Measurements from ENCODE around the gene NSUN4.

Gene NSUN4

GRCh38 chr1:46410156-46411009, 69.8 kb downstream of the NSUN4 start:
- no peak for DNase-seq (ENCODE audit: low read depth, low spot score)
- no peak for TF ChIP-seq CTCF (IDR thresholded peaks at IDR 0.05; ENCODE audit: insufficient read depth, low read length, missing control alignments)
- no peak overlapping the region for H3K4me3 ChIP-seq (ENCODE audit: low read depth, low read length)
- ChIA-PET POLR2A (no interaction called here), CTCF (interaction anchor here (0.9 to 10.9 kb wide), 9 partner anchors 8 to 137 kb away, joined by 3 to 112 read pairs (median 4); no protein-coding TSS in a partner anchor)

GRCh38 chr1:46411010-46411405, 70.4 kb downstream of the NSUN4 start:
- CTCF ChIA-PET = interaction anchor here (0.9 to 10.9 kb wide), 5 partner anchors 9 to 137 kb away, joined by 3 to 112 read pairs (median 4); no protein-coding TSS in a partner anchor
- H3K4me3 ChIP-seq (ENCODE audit: low read depth, low read length) = no peak overlapping the region
- POLR2A ChIA-PET = no interaction called here
- TF ChIP-seq CTCF (IDR thresholded peaks at IDR 0.05; ENCODE audit: insufficient read depth, low read length, missing control alignments) = no peak
- DNase-seq (ENCODE audit: low read depth, low spot score) = no peak
